ENCODE measurements around the gene P2RY2. TPM values are rescaled to one million over a fixed set of nuclear protein-coding genes. Genes with fewer than 3 reads are reported as not detected.

P2RY2 gene
- total and polyA plus RNA-seq, 9 of the 15 experiments (the other 6 are each of a cell fraction or from before 2014, with no cell fraction given), result not detected

DNA sequence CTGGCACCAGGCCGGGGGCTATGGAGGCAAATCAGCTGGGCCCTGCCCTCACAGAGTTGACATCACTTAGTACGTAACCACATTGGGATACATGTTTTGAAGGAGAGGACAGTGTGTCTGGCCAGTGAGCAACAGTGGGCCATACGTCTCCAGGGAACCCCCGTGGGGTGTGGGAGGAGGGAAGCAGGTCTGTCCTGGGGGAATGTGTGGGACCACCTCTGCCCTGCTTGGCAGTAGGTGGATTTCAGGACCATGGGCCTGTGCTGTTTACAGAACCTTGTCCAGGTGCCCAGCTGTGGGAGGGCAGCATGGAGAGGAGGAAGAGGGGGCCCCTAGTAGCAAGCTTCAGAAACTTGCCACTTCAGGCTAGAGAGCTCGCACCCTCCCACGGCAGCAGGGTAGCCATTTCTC is 21.0 kb downstream of the P2RY2 start (continued):
- TF ChIP-seq MYNN (IDR thresholded peaks at IDR 0.05) (no peak), MYNN (CRISPR knock-in tag; IDR thresholded peaks at IDR 0.05) (no peak), BRF1 (IDR thresholded peaks at IDR 0.05; ENCODE audit: borderline replicate concordance, extremely low read depth, insufficient read length) (no peak)
- TF ChIP-seq, protein P1, sequence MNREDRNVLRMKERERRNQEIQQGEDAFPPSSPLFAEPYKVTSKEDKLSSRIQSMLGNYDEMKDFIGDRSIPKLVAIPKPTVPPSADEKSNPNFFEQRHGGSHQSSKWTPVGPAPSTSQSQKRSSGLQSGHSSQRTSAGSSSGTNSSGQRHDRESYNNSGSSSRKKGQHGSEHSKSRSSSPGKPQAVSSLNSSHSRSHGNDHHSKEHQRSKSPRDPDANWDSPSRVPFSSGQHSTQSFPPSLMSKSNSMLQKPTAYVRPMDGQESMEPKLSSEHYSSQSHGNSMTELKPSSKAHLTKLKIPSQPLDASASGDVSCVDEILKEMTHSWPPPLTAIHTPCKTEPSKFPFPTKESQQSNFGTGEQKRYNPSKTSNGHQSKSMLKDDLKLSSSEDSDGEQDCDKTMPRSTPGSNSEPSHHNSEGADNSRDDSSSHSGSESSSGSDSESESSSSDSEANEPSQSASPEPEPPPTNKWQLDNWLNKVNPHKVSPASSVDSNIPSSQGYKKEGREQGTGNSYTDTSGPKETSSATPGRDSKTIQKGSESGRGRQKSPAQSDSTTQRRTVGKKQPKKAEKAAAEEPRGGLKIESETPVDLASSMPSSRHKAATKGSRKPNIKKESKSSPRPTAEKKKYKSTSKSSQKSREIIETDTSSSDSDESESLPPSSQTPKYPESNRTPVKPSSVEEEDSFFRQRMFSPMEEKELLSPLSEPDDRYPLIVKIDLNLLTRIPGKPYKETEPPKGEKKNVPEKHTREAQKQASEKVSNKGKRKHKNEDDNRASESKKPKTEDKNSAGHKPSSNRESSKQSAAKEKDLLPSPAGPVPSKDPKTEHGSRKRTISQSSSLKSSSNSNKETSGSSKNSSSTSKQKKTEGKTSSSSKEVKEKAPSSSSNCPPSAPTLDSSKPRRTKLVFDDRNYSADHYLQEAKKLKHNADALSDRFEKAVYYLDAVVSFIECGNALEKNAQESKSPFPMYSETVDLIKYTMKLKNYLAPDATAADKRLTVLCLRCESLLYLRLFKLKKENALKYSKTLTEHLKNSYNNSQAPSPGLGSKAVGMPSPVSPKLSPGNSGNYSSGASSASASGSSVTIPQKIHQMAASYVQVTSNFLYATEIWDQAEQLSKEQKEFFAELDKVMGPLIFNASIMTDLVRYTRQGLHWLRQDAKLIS (CRISPR knock-in tag; IDR thresholded peaks at IDR 0.05), result no peak

DNA sequence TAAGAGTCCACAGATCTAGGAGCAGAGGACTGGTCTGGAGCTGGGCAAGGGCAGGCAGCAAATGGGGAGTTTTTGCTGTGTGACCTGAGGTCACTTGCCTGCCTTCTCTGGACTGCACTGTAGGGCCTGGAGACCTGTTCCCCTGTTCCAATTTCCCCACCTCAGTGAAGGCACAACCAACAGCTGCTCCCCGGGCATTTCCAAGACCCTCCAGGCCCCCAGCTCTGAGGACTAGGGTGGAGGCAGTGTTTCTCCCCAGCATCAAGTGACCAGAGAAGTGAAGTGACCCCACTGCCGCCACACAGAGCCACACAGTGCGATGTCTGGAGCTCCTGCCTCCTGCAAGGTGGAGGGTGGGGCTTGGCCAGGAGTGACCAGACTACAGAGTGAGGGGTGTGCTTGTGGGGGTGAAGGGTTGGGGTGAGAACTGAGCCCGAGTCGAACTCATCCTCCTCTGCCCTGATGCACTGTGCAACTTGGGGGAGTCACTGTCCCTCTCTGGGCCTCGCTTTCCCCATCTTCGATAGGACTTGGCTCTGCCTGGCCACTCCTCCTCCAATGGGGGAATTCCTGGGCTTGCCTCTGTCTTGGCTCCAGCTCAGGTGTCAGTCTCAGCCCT is 21.6 kb downstream of the P2RY2 start:
- intact Hi-C loops (cut with micrococcal nuclease) (no loop called here), in situ Hi-C loops (cut with MboI) (loop anchor here (5.0 kb wide), 3 partner anchors 52 to 512 kb away; no protein-coding TSS in a partner anchor)
- no peak overlapping the region for H3K4me3 ChIP-seq
- WGBS (ENCODE audit: insufficient coverage, low coverage, missing lambda C conversion rate), result 0% methylated on average over 7 of the region's 7 CpGs
- CTCF ChIA-PET (ENCODE audit: low intra/inter-chr PET ratio), result no interaction called here
- no peak overlapping the region for H3K27ac ChIP-seq (ENCODE audit: extremely low read depth, low read depth, low read length)
- H3K9me3 ChIP-seq (replicated peaks; ENCODE audit: control insufficient read depth, insufficient read depth, low read depth, low read length), result no peaks in the 10 kb centered on the region
- no TSS peak for BruUV-seq (replicated peaks)
- FAIRE-seq (no peak), DNase-seq (ENCODE audit: extremely low read depth in 1 of 4, low spot score in 3 of 4) (no peak), ATAC-seq (no peak)
- no peak overlapping the region for H2AFZ ChIP-seq (ENCODE audit: low read depth, low read length)
- H3K4me1 ChIP-seq (replicated peaks in 1 of 2; ENCODE audit: control insufficient read depth in 2 of 2, insufficient read depth in 2 of 2, low read length in 2 of 2), result peaks cover 0 to 7% of the 10 kb centered on the region in 2 experiments; a peak in 2 of 5 replicates
- no peaks in the 10 kb centered on the region for H3K79me2 ChIP-seq (ENCODE audit: control insufficient read depth, insufficient read depth, low read length)
- no peaks in the 10 kb centered on the region for H3K36me3 ChIP-seq (ENCODE audit: control insufficient read depth, insufficient read depth, low read length)
- POLR2A ChIA-PET, result interaction anchor here (0.6 kb wide), 1 partner anchor 20 kb away, joined by 3 read pairs; no protein-coding TSS in a partner anchor
- H3K27me3 ChIP-seq (ENCODE audit: control insufficient read depth in 2 of 2, insufficient read depth in 2 of 2, low read length in 2 of 2), result peaks cover 2 to 43% of the 10 kb centered on the region in 2 experiments; a peak in 2 of 5 replicates
- H3K9me1 ChIP-seq (ENCODE audit: control insufficient read depth, insufficient read depth, low read length), result no peaks in the 10 kb centered on the region
- no peaks in the 10 kb centered on the region for H4K20me1 ChIP-seq (replicated peaks; ENCODE audit: control insufficient read depth, insufficient read depth, low read length)
- no peak overlapping the region for H3K9ac ChIP-seq (ENCODE audit: insufficient read depth in 1 of 2, low read depth in 2 of 2, low read length in 2 of 2)
- H3K4me2 ChIP-seq (ENCODE audit: insufficient read depth, low read length), result no peak overlapping the region
- peak; percentile 100 for TF ChIP-seq BRD9 (IDR thresholded peaks at IDR 0.05; ENCODE audit: low read depth, partially characterized antibody)
- TF ChIP-seq, protein P2, sequence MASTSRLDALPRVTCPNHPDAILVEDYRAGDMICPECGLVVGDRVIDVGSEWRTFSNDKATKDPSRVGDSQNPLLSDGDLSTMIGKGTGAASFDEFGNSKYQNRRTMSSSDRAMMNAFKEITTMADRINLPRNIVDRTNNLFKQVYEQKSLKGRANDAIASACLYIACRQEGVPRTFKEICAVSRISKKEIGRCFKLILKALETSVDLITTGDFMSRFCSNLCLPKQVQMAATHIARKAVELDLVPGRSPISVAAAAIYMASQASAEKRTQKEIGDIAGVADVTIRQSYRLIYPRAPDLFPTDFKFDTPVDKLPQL (IDR thresholded peaks at IDR 0.05; ENCODE audit: extremely low read depth, insufficient read length), result no peak
- TF ChIP-seq, protein P3, sequence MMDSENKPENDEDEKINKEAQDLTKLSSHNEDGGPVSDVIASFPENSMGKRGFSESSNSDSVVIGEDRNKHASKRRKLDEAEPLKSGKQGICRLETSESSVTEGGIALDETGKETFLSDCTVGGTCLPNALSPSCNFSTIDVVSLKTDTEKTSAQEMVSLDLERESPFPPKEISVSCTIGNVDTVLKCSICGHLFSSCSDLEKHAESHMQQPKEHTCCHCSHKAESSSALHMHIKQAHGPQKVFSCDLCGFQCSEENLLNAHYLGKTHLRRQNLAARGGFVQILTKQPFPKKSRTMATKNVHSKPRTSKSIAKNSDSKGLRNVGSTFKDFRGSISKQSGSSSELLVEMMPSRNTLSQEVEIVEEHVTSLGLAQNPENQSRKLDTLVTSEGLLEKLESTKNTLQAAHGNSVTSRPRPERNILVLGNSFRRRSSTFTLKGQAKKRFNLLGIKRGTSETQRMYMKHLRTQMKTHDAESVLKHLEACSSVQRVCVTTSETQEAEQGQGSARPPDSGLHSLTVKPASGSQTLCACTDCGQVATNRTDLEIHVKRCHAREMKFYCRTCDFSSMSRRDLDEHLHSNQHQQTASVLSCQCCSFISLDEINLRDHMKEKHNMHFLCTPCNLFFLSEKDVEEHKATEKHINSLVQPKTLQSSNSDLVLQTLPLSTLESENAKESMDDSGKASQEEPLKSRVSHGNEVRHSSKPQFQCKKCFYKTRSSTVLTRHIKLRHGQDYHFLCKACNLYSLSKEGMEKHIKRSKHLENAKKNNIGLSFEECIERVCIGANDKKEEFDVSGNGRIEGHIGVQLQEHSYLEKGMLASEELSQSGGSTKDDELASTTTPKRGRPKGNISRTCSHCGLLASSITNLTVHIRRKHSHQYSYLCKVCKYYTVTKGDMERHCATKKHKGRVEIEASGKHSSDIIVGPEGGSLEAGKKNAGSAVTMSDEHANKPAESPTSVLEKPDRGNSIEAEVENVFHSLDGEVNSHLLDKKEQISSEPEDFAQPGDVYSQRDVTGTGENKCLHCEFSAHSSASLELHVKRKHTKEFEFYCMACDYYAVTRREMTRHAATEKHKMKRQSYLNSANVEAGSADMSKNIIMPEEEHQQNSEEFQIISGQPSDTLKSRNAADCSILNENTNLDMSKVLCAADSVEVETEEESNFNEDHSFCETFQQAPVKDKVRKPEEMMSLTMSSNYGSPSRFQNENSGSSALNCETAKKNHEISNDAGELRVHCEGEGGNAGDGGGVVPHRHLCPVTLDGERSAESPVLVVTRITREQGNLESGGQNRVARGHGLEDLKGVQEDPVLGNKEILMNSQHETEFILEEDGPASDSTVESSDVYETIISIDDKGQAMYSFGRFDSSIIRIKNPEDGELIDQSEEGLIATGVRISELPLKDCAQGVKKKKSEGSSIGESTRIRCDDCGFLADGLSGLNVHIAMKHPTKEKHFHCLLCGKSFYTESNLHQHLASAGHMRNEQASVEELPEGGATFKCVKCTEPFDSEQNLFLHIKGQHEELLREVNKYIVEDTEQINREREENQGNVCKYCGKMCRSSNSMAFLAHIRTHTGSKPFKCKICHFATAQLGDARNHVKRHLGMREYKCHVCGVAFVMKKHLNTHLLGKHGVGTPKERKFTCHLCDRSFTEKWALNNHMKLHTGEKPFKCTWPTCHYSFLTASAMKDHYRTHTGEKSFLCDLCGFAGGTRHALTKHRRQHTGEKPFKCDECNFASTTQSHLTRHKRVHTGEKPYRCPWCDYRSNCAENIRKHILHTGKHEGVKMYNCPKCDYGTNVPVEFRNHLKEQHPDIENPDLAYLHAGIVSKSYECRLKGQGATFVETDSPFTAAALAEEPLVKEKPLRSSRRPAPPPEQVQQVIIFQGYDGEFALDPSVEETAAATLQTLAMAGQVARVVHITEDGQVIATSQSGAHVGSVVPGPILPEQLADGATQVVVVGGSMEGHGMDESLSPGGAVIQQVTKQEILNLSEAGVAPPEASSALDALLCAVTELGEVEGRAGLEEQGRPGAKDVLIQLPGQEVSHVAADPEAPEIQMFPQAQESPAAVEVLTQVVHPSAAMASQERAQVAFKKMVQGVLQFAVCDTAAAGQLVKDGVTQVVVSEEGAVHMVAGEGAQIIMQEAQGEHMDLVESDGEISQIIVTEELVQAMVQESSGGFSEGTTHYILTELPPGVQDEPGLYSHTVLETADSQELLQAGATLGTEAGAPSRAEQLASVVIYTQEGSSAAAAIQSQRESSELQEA (IDR thresholded peaks at IDR 0.05; ENCODE audit: low read depth), result no peak

All from K562 (cell line).